HFFc6 (cell line): ENCODE data around the gene NSUN4. TPM values are rescaled to one million over a fixed set of nuclear protein-coding genes. Genes with fewer than 3 reads are reported as not detected.

ENCODE experiments used
- DNase-seq: peaks from one replicate; pipeline ENCODE4 v3.0.0-alpha.2; 2018
- H3K27ac Mint-ChIP-seq: 2 replicates; pipeline ENCODE4 v1.8.0; 2020; ENCODE audit warnings: mild to moderate bottlenecking, mixed read lengths
- H3K27me3 Mint-ChIP-seq: 2 replicates; pipeline ENCODE4 v1.8.0; 2021; ENCODE audit warnings: mild to moderate bottlenecking, moderate library complexity, mixed read lengths; ENCODE audit not compliant: insufficient read depth
- H3K36me3 Mint-ChIP-seq: 2 replicates; pipeline ENCODE4 v1.8.0; 2021; ENCODE audit warnings: low read depth, mixed read lengths
- H3K4me1 Mint-ChIP-seq: 2 replicates; pipeline ENCODE4 v1.8.0; 2020; ENCODE audit warnings: low read depth, mixed read lengths
- H3K4me3 Mint-ChIP-seq: 2 replicates; pipeline ENCODE4 v1.8.0; 2020; ENCODE audit warnings: mild to moderate bottlenecking, moderate library complexity, mixed read lengths
- H3K9me3 Mint-ChIP-seq: 2 replicates; pipeline ENCODE4 v1.8.0; 2020; ENCODE audit warnings: mild to moderate bottlenecking, mixed read lengths
- total RNA-seq, 6 experiments: library from RNA; stranded (reverse); fragmentation: NEBNext Ultra II Directional; extraction: Animal tissue kit (Norgen Biotek cat#: 25700); gene quantifications; 2 replicates in 1 of 6; 3 replicates in 5 of 6; pipeline ENCODE4 v1.2.3, GENCODE V29; 2021
- TF ChIP-seq, protein P1 (sequence below): fragments of 200-600 bp; sonication (generic); IDR thresholded peaks from 2 replicates; pipeline ENCODE4 v1.5.0; 2021; ENCODE audit warnings: antibody characterized with exemption, mild to moderate bottlenecking

The NSUN4 gene
- total RNA-seq, 6 experiments from 2014 or later: 14.8 to 17.2 (median 16.7) TPM

DNA sequence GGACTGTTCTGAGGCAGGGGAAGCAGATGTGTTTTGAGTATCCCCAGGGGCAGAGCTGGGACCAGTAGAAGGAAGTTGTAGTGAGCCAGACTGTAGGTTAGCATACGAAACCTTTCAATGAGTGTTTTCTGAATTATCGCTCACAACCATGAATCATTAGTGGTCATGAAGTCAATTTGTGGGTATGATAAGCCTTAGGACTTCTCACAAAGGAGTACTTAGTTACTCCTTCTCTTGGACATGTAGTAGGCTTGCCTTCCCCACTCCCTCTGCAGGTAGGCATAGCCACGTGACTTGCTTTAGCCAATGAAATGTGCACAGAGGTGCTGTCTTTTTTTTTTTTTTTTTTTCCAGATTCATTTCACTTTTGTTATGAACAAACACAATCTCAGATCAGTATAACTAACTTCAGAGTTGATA lies 29.6 kb downstream of the NSUN4 start:
- no peak for DNase-seq
- peaks cover 16% of the 10 kb centered on the region for H3K4me1 Mint-ChIP-seq
- no peaks in the 10 kb centered on the region for H3K9me3 Mint-ChIP-seq
- peaks cover 5% of the 10 kb centered on the region for H3K36me3 Mint-ChIP-seq
- H3K27ac Mint-ChIP-seq: no peak overlapping the region; the same call in 1 of the 2 replicates
- TF ChIP-seq, protein P1, sequence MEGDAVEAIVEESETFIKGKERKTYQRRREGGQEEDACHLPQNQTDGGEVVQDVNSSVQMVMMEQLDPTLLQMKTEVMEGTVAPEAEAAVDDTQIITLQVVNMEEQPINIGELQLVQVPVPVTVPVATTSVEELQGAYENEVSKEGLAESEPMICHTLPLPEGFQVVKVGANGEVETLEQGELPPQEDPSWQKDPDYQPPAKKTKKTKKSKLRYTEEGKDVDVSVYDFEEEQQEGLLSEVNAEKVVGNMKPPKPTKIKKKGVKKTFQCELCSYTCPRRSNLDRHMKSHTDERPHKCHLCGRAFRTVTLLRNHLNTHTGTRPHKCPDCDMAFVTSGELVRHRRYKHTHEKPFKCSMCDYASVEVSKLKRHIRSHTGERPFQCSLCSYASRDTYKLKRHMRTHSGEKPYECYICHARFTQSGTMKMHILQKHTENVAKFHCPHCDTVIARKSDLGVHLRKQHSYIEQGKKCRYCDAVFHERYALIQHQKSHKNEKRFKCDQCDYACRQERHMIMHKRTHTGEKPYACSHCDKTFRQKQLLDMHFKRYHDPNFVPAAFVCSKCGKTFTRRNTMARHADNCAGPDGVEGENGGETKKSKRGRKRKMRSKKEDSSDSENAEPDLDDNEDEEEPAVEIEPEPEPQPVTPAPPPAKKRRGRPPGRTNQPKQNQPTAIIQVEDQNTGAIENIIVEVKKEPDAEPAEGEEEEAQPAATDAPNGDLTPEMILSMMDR: no peak
- no peak overlapping the region for H3K4me3 Mint-ChIP-seq
- no peaks in the 10 kb centered on the region; the same call in 1 of the 2 replicates for H3K27me3 Mint-ChIP-seq

DNA sequence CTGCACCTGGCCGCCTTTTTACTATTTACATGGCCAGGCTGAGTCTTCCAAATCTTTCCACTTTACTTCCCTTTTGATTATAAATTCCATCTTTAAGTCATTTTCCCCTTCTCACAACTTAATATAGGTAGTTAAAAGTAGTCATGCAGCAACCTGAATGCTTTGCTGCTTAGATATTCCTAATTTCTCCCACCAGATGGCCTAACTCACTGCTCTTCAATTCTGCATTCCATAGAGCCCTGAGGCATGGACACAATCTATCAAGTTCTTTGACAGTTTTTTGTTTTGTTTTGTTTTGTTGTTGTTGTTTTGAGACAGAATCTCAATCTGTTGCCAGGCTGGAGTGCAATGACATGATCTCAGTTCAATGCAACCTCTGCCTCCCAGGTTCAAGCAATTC lies 31.8 kb downstream of the NSUN4 start:
- Mint-ChIP-seq H3K4me1 (peaks cover 16% of the 10 kb centered on the region), H3K4me3 (no peak overlapping the region), H3K27me3 (no peaks in the 10 kb centered on the region; the same call in 1 of the 2 replicates), H3K27ac (no peak overlapping the region), H3K36me3 (peaks cover 5% of the 10 kb centered on the region), H3K9me3 (no peaks in the 10 kb centered on the region)
- no peak for DNase-seq
- TF ChIP-seq, protein P1: no peak; the same call in 1 of the 2 replicates

DNA sequence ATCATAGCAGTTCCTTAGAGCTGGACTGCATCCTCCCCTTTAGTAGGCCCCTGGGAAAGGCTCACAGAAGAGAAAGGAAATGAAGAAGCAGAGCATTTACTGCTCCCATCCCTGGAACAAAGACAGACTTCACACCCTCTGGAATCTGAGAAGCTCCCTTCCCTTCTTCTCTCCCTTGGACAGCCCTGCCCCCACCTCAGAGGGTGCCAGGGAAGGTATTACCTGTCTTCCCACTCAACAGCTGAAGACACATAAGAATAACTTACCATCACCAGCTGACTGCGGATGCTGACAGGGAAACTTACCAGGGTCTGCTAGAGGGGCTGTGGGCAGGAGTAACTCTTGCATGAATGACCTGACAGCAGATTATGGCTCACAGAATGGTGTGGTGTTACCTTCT lies 39.4 kb downstream of the NSUN4 start:
- DNase-seq: no peak
- TF ChIP-seq, protein P1: no peak
- H3K27ac Mint-ChIP-seq: no peak overlapping the region
- no peaks in the 10 kb centered on the region for H3K4me1 Mint-ChIP-seq
- H3K27me3 Mint-ChIP-seq: no peaks in the 10 kb centered on the region
- H3K9me3 Mint-ChIP-seq: peaks cover 21% of the 10 kb centered on the region
- H3K4me3 Mint-ChIP-seq: no peak overlapping the region
- H3K36me3 Mint-ChIP-seq: peaks cover 5% of the 10 kb centered on the region; the same call in 1 of the 2 replicates

DNA sequence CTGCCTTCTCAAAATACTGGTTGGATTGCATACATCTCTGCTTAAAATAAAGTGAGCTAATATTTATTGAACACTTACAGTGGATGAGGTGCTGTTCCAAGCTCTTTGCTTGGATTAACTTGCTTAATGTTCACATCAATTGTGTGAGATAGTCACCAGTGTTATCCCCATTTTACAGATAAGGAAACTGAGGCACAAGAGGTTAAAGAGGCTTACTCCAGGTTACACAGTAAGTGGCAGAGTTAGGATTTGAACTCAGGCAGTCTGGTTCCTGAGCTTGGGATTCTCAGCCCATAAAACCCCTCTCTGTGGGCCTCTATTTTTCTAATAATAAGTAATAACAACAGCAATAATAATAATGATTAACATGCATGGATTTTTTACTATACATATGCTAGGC lies 39.9 kb downstream of the NSUN4 start:
- H3K9me3 Mint-ChIP-seq: peaks cover 21% of the 10 kb centered on the region
- H3K27ac Mint-ChIP-seq: no peak overlapping the region
- no peaks in the 10 kb centered on the region for H3K27me3 Mint-ChIP-seq
- TF ChIP-seq, protein P1: no peak
- peaks cover 5% of the 10 kb centered on the region; the same call in 1 of the 2 replicates for H3K36me3 Mint-ChIP-seq
- no peaks in the 10 kb centered on the region for H3K4me1 Mint-ChIP-seq
- H3K4me3 Mint-ChIP-seq: no peak overlapping the region
- DNase-seq: no peak

DNA sequence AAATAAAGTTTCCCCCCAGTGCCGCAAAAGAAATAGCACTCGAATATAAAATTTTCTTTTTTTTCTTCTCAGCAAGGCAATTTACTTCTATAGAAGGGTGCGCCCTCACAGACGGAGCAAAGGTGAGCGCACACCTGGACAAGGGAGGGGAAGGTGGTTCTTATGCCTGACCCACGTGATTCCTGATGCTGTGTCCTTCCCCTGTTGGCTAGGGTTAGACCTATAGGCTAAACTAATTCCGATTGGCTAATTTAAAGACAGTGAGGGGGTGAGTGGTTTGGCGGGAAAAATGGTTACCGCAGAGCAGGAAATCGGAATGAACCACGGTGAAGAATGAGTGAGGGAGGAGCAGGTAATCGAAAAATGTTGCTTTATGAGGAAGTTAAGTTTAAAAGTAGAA lies 52.9 kb downstream of the NSUN4 start:
- H3K9me3 Mint-ChIP-seq: peaks cover 27% of the 10 kb centered on the region
- peaks cover 51% of the 10 kb centered on the region for H3K27me3 Mint-ChIP-seq
- H3K4me1 Mint-ChIP-seq: no peaks in the 10 kb centered on the region
- H3K27ac Mint-ChIP-seq: no peak overlapping the region
- no peak overlapping the region for H3K4me3 Mint-ChIP-seq
- H3K36me3 Mint-ChIP-seq: peaks cover 18% of the 10 kb centered on the region
- DNase-seq: no peak
- TF ChIP-seq, protein P1: no peak
